HG03060 (cell line): ENCODE measurements around the gene AQP1.

ENCODE experiments used
- ATAC-seq: cut with Tn5 transposase; IDR thresholded peaks from one replicate; pipeline ENCODE4 v1.9.1; 2021; ENCODE audit warnings: low read depth, moderate number of reproducible peaks; ENCODE audit not compliant: unreplicated experiment

The AQP1 gene

DNA sequence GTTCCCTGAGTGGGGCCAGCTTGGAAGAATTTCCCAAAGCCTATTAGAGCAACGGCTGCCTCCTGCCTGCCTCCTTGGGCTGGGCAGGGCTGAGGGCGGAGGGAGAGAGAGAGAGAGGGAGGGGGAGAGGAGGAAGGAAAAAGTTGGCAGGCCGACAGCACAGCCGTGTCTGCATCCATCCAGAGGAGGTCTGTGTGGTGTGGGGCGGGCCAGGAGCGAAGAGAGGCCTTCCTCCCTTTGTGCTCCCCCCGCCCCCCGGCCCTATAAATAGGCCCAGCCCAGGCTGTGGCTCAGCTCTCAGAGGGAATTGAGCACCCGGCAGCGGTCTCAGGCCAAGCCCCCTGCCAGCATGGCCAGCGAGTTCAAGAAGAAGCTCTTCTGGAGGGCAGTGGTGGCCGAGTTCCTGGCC is at the start of gene AQP1:
Gene AQP1 (plus strand): TSS at position 293 of the 409 bp plus-strand sequence. CDS start 57 bp downstream, at position 350.
- no peak for ATAC-seq

GRCh38 chr7:30862995-30863705 is 48.5 kb upstream of the AQP1 start:
- ATAC-seq, result no peak

- ATAC-seq, result no peak
Observed at GRCh38 chr7:30863706-30864035, 48.0 kb upstream of the AQP1 start.

DNA sequence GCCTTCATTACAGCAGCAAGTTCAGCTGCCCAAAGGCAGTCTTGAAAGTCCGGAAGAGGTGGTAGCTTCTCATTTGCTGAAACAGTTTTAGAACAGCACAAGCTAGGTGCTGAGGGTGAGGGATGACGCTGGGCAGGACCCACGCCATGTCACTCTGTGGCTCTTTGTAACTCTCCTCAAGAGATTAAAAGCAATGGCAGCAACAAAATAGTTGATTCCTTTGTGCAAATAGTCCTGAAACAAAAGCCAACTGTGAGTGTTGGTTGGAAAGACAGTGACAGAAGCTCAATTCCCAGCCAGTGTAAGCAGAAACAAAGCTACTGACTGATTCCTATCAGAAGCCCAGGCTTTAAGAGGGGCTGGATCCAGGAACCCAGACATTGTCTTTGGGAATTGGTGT is 47.6 kb upstream of the AQP1 start:
- no peak for ATAC-seq

DNA sequence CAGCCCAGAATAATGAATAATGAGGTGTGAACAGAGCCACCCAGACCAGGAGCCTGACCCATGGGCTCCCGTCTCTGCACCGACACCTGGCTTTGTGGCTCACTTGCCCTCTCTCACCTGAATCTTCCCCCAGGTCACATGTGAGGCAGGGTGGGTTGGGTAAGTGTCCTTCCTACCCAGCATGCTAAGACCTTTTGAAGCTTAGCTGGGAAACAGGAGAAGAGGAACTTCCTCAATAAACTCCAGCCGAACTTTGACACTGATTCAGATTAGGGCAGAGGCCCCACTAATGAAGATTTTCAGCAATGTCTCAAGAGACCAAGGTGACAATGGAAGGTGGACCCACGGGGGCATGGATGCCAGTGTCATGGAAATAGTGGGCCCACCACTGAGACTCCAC is 46.6 kb upstream of the AQP1 start:
- no peak for ATAC-seq

- ATAC-seq, result no peak
Observed at GRCh38 chr7:30865821-30866220, 45.8 kb upstream of the AQP1 start.

DNA sequence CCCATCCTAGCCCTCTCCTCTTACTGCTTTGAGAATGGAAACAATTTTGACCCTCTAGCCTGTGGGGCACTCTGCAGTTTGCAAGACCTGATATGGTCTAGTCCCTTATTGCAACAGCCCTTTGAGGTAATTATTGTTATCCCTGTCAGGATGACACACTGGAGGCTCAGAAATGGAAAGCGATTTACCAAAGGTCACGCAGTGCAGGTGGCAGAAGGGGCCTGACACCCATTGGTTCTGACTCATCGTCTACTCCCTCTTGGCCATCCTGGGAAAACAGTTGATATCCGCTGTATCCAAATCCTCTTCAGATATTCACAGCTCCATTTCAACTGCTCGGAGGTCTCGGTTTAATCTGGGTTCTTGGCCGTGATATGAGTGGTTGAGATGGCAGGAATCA is 44.7 kb upstream of the AQP1 start:
- no peak for ATAC-seq

- no peak for ATAC-seq
Observed at GRCh38 chr7:30867483-30867882, 44.2 kb upstream of the AQP1 start.

GRCh38 chr7:30869794-30870611 is 41.6 kb upstream of the AQP1 start:
- ATAC-seq, result no peak

DNA sequence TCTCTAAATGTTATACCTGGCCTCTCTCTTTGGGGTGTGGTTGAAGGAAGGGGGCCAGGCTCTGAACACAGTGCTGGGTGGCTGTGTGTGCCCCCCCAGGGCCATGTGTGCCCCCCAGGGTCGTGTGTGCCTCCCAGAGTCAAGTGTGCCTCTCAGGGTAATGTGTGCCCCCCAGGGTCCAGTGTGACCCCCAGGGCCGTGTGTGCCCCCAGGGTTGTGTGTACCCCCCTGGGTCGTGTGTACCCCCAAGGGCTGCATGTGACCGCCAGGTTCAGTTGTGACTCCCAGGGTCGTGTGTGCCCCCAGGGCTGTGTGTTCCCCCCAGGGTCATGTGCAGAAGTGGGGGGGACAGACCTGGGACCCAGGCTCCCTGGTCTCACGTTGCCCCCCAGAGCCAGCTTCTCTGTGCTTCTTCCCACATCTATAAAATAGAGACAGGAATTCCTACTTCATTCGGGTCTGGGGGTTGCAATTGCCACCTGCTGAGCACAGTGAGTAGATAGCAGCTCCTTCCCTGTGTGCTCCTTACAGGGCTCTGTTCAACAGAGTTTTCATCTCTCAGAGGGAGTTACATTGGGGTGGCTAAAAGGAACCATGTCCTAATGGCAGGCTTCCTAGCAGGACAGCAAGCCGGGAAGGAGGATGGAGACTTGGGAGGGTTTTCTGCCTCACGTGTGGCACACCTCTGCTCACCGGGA is 40.7 kb upstream of the AQP1 start:
- ATAC-seq, result no peak

- ATAC-seq, result no peak
Observed at GRCh38 chr7:30871655-30872054, 40.0 kb upstream of the AQP1 start.

DNA sequence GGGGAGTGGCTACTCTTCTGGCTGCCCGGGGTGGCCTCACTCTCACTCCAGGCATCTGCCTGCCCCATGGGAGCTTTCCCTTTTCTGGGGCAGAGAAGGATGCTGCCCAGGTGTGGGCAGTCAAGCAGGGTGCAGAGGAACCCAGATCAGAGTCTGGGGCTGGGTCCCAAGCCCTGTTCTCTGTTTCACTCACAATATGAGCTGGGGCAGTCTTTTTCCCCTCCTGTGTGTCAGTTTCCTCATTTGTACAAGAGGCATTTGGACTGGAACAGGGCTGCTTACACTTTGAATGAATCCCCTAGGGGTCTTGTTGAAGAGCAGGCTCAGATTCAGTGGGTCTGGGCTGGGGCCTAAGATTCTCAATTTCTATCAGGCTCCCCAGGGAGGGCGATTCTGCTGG is 38.4 kb upstream of the AQP1 start:
- no peak for ATAC-seq

DNA sequence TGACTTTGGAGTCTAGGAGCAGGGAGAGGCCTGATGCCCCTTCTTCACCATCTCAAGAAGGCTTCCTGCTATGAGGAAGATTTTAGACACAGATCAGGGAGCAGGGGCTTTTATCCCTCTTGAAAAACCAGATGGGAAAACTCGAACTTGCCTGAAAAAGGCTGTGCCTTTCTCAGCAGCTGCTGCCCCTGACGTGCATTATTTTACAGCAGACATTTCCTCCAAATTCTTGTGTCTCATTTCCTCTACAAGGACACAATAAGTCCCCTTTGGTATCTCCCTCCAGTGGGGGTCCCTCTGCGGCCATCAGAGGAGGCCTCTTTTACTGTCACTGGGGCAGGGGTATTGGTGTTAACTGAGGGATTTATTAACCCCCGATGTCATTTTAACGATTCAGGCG is 38.0 kb upstream of the AQP1 start:
- no peak for ATAC-seq

- no peak for ATAC-seq
Observed at GRCh38 chr7:30874656-30875302, 36.9 kb upstream of the AQP1 start.

DNA sequence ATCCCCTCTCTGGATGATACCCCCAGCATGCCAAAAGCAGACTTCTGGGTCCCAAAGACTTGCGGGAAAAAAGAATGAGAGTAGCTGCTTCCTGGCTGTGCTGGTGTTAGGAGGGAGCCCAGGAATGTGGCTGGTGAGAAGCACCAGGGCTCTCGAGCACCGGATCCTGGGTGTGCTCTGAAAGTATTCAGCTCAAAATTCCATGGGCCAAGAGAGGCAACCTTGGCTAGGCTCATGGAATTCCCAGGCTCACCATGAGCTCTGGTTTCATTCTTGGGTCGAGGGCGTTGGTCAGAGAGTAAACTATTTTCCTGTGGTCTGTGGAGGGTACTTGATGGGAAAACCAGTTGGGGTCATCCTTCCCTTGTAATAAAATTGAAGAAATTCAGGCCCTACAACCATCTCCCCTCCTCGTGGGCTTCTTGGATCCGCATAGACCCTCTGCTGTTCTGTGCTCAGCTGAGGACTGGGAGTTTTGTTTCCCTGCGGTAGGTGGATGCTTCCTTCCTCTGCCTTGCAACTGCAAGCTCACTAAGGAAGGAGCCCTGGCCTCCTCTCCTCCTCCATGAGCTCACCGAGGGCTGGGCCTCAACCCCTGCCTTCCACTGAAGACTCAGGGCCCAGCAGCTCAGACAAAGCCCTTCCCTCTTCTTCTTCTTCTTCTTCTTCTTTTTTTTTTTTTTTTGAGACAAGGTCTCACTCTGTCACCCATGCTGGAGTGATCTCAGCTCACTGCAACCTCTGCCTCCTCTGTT is 34.5 kb upstream of the AQP1 start:
- ATAC-seq, result no peak

DNA sequence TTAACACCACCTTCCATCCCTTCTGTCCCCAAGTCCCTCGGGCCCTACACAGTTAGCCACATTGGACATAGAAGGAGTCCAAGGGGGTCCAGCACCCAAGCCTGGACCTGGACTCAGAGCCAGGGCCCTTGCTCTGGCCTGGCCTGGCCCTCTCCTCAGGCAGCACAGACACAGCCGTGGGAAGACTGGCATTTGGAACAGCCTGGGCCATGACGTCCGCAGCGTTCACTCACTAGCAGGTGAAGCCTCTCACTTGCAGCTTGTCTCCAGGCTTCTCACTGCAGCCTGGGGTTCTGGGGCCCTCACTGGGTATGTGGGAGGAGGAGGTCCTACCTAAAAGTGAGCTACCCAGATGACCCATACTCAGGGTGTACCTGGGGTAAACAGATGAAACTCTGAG is 33.7 kb upstream of the AQP1 start:
- no peak for ATAC-seq

DNA sequence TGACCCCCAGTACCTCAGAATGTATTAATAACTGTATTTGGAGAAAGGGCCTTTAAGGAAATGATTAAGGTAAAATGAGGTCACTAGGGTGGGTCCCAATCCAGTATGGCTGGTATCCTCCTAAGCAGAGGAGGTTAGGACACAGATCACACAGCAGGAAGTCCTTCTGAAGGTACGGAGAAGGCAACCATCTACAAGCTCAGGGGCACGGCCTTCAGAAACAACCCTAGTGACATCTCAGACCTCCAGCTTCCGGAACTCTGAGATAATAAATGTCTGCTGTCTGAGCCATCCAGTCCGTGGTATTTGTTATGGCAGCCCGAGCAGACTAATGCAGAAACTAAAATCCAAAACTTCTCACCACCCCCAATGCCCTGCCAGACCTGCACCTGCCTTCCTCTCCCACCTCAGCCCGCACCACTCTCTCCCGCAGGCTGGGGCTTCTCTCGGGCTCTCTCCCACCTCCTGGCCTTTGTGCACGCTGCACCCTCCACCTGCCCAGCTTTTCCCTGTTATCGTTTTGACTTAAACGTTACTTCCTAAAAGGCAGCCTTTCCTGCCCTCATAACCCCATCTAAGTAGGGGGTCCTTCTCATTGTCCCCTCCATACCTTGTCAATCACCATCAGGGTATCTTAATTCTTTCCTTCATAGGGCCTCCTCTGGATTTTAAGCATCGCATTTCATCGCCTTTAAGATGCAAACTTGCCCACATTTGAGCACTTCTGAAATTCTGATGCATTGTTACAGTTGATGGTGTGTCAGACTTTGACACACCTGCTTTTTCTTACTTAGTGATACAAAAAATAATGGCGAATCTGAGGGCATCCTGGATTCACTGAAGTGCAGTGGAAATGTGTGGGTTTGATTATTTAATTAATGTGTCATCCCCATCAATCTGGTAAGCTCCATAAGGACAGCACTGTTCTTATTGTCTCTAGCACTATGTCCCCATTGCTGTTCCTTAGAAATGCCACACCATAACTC is 32.2 kb upstream of the AQP1 start:
- ATAC-seq, result no peak

- no peak for ATAC-seq
Observed at GRCh38 chr7:30880125-30880720, 31.4 kb upstream of the AQP1 start.

- no peak for ATAC-seq
Observed at GRCh38 chr7:30880941-30881340, 30.7 kb upstream of the AQP1 start.
